Mammary epithelial cell (primary cell): ENCODE data around the gene C9orf85.

ENCODE experiments used
- EZH2 ChIP-seq: IDR thresholded peaks from 2 replicates; pipeline ENCODE4 v1.6.1; 2012; ENCODE audit warnings: low read length, inconsistent platforms, borderline replicate concordance
- TF ChIP-seq, protein P1 (sequence below), 2 donors: IDR thresholded peaks in 1 of 2; conservative IDR thresholded peaks in 1 of 2; 2 replicates each; pipeline ENCODE4 v1.5.1; 2011 to 2012; ENCODE audit warnings: inconsistent platforms in 2 of 2, low read length in 2 of 2, mild to moderate bottlenecking in 2 of 2, control low read depth in 1 of 2, low read depth in 1 of 2; ENCODE audit not compliant: insufficient read depth in 1 of 2; ENCODE audit errors: extremely low read depth in 1 of 2

DNA sequence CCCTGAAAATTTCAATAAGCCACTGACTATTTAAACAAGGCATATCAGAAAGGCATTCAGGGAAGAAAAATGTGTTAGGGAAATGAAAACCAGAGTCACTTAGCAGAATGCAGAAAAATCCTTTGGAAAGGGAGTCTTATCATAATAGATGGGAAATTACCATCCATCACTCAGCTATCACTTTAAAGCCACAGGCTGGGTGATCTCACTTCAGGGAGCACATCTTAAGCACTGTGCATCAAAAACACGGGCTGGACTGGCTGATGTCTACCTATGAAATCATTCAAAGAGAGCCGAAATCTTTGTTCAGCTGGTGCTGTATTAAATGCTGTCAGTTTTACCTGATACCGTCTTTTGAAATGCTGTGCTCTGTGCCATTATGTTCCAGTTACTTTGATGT, 75.5 kb downstream of the C9orf85 start:
- TF ChIP-seq, protein P1, sequence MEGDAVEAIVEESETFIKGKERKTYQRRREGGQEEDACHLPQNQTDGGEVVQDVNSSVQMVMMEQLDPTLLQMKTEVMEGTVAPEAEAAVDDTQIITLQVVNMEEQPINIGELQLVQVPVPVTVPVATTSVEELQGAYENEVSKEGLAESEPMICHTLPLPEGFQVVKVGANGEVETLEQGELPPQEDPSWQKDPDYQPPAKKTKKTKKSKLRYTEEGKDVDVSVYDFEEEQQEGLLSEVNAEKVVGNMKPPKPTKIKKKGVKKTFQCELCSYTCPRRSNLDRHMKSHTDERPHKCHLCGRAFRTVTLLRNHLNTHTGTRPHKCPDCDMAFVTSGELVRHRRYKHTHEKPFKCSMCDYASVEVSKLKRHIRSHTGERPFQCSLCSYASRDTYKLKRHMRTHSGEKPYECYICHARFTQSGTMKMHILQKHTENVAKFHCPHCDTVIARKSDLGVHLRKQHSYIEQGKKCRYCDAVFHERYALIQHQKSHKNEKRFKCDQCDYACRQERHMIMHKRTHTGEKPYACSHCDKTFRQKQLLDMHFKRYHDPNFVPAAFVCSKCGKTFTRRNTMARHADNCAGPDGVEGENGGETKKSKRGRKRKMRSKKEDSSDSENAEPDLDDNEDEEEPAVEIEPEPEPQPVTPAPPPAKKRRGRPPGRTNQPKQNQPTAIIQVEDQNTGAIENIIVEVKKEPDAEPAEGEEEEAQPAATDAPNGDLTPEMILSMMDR (conservative IDR thresholded peaks at IDR 0.05 in 1 of 2, IDR thresholded peaks at IDR 0.05 in 1 of 2; ENCODE audit: extremely low read depth in 1 of 2, insufficient read depth in 1 of 2, low read depth in 1 of 2, low read length in 2 of 2): no peak
- TF ChIP-seq EZH2: no peak
